Activated naive CD8-positive, alpha-beta T cell treated with anti-CD3 and anti-CD28 coated beads, Interleukin-2, amount 50 U/mL, for 24 hours (primary cell): ENCODE data around the gene CLMP.
"Not testable (repeated sequence)": the region's sequence is repeated elsewhere in the genome, so short reads cannot be mapped to it uniquely, and the experiment has no call there.

Source experiments
- ATAC-seq: fragments of 150-1000 bp; cut with Tn5 transposase; one replicate; pipeline ENCODE4 v1.10.0; 2021
- DNase-seq: peaks from one replicate; pipeline ENCODE4 v3.0.0; 2021
- H3K27ac Mint-ChIP-seq: one replicate; pipeline ENCODE4 v1.8.0; 2021; ENCODE audit warnings: mild to moderate bottlenecking, mixed read lengths
- H3K27me3 Mint-ChIP-seq: one replicate; pipeline ENCODE4 v1.8.0; 2021; ENCODE audit warnings: mixed read lengths
- H3K36me3 Mint-ChIP-seq: one replicate; pipeline ENCODE4 v1.8.0; 2021; ENCODE audit warnings: low read depth, mixed read lengths
- H3K4me1 Mint-ChIP-seq: one replicate; pipeline ENCODE4 v1.8.0; 2021; ENCODE audit warnings: mixed read lengths
- H3K4me3 Mint-ChIP-seq: one replicate; pipeline ENCODE4 v1.8.0; 2021; ENCODE audit warnings: mild to moderate bottlenecking, moderate library complexity, mixed read lengths
- H3K9me3 Mint-ChIP-seq: one replicate; pipeline ENCODE4 v1.8.0; 2021; ENCODE audit warnings: mixed read lengths

CLMP gene

DNA sequence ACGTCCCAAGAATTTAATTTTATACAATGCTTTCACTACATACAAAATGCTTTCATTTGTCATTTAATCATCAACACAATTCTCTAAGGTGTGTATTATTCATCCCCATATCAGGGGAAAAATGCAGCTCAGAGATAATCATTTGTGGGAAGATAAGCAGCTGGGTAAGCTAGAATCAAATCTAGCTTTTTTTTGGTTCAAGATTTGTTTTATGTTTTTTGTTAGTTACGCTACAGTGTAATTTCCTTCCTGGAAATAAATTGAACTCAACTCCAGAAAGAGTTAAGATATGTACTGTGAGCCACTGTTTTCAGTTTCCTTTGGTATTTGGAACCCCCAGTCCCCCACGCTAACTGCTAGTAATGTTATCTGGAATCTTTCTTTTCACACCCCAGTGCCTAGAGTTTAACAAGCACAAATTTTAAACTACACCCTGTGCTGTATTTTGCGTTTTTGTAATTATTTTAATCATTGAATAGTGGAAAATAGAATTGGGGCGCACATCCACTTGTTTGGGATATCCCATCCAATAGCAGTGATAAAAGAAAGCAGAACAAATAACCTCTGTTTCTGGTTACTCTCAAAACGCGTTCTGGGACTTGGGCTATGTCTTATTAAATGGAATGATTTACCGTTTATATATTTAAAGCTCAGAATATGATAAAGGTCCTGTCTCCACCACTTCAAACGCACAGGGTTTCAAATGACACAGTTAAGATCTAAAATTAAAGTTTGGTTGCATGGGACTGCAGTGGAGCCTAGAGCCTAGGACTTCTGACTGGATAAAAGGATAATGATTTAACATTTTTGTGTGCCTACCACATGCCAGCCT lies 131.0 kb downstream of the CLMP start:
- Mint-ChIP-seq H3K27me3 (peaks cover 7% of the 10 kb centered on the region), H3K4me3 (peak overlapping the region; percentile 97), H3K27ac (peak overlapping the region; percentile 100), H3K4me1 (peaks cover 59% of the 10 kb centered on the region), H3K9me3 (no peaks in the 10 kb centered on the region), H3K36me3 (peaks cover 45% of the 10 kb centered on the region)
- DNase-seq = no peak
- no peak for ATAC-seq

DNA sequence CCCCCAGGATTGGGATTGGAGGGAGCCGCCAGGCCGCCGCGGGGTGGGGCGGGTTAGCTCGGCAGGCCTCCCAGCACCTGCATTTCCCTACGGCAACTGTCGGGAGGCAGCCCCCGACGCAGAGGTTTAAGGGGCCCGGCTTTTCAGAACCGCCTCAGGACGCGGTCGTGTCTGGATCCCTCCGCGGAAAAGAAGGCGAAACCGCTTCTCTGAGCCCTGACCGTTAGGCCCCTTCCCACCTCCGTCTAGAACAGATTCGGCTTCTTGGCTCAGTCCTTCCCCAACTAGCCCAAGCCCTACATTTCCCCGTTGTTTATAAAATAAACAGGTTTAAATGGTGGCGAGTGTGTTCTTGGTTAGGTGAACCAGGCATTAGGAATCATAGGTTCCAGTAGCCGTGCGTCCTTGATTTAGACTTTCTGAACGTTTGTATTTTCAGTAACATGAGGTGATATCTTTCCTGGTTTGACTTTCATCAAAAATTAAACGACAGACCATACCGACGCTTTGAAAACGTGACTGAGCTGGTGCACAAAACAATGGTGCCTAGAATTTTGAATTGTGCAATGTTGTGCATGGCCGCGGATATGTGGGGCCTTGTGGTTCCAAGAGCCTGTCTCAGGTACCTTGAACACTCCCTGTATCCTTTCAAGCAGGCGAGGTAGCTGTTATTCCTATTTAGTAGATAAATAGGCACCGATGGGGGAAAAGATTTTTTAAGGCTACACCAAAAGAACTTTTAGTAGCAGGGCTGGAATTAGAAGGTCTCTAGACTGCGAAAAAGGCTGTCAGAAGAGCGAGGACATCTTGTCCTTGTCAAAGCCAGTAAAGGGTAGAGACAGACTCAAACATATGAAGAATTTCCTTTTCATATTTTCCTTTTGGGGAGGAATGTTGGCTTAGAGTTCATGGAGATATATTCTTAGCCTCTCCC lies 131.9 kb downstream of the CLMP start:
- ATAC-seq = no peak
- H3K9me3 Mint-ChIP-seq = no peaks in the 10 kb centered on the region
- peak; percentile 40 for DNase-seq
- peak overlapping the region; percentile 100 for H3K27ac Mint-ChIP-seq
- peaks cover 54% of the 10 kb centered on the region for H3K36me3 Mint-ChIP-seq
- H3K4me3 Mint-ChIP-seq = peak overlapping the region; percentile 97
- H3K27me3 Mint-ChIP-seq = peaks cover 10% of the 10 kb centered on the region
- peaks cover 60% of the 10 kb centered on the region for H3K4me1 Mint-ChIP-seq

DNA sequence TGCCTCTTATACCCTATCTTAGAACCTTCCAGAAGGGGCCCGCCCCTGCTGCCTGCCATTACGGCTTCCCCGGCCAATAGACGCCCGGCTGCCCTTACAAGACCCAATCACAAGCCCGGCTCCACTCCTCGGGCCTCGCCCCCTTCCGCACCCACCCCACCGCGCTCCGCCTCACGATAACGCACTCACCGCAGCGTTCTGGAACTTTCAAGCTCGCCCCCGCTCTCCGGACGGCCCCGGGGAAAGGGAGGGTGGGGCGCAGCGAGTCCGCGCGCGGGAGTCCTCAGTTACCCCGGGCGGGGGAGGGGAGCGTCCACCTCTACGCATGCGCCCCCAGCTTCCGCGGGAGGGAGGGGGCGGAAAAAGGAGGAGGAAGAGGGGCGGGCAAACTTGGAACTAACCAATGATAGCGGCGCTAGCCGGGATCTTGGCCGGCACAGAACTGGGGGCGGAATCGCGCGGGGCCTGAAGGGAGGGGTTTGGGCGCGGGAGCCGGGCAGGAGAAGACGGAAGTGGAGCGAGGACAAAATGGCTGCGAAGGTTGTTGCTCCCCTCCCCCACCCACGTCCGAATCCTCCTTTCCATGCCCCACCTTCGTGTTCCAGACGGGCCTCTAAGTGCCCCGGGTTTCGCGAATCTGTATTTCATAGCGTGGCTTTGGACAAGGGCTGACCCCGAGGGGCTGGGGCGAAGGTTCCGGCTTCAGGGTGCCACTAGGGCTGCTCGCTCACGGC lies 132.7 kb downstream of the CLMP start:
- H3K27me3 Mint-ChIP-seq = peaks cover 11% of the 10 kb centered on the region
- H3K36me3 Mint-ChIP-seq = peaks cover 62% of the 10 kb centered on the region
- DNase-seq (peak; percentile 100), ATAC-seq (peak; percentile 89)
- H3K27ac Mint-ChIP-seq = peak overlapping the region; percentile 100
- peaks cover 68% of the 10 kb centered on the region for H3K4me1 Mint-ChIP-seq
- H3K4me3 Mint-ChIP-seq = peak overlapping the region; percentile 97
- H3K9me3 Mint-ChIP-seq = no peaks in the 10 kb centered on the region

DNA sequence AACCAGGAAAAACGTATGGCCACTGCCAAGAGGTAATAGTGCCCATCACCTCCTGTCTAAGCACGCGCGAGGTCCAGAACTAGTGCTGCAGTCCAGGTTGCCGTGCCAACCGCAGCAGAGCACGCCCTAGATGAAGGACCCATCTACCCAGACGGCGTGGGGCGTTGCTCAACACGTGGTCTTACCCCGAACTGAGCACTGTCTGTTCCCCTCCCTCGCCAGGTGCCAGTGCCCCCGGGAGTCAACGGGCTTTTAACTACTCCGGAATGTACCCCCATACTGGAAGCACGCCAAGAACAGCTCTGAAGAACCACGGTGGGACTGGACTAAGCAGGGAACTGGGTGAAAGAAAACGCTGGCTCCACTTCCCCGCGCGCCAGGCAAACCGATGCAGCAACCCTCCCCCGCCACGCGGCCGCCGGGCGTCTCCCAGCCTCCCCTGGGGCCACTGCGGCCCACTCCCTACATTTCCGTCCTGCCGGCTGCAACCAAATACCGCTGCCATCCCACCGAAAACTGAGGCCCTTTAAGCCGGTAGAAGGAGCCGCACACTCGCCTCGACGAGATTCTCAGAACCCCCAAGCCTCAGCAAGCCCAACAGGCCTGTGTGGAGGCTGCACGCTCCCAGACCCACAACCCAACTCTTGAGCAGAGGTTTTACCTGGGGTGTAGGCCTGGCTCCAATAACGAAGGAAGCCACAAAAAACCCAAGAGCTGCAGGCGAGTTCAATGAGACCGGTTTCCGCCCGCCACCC lies 133.5 kb downstream of the CLMP start, which contains the start of gene HSPA8:
HSPA8 (minus strand) TSS at position 734 of the 755 bp plus-strand sequence. CDS start 812 bp downstream, outside the sequence.
- peaks cover 11% of the 10 kb centered on the region for H3K27me3 Mint-ChIP-seq
- peak; percentile 67 for DNase-seq
- H3K4me1 Mint-ChIP-seq = peaks cover 76% of the 10 kb centered on the region
- H3K36me3 Mint-ChIP-seq = peaks cover 70% of the 10 kb centered on the region
- H3K27ac Mint-ChIP-seq = peak within 1 kb of the TSS; percentile 100
- ATAC-seq = peak; percentile 22
- H3K9me3 Mint-ChIP-seq = no peaks in the 10 kb centered on the region
- peak within 1 kb of the TSS; percentile 97 for H3K4me3 Mint-ChIP-seq

DNA sequence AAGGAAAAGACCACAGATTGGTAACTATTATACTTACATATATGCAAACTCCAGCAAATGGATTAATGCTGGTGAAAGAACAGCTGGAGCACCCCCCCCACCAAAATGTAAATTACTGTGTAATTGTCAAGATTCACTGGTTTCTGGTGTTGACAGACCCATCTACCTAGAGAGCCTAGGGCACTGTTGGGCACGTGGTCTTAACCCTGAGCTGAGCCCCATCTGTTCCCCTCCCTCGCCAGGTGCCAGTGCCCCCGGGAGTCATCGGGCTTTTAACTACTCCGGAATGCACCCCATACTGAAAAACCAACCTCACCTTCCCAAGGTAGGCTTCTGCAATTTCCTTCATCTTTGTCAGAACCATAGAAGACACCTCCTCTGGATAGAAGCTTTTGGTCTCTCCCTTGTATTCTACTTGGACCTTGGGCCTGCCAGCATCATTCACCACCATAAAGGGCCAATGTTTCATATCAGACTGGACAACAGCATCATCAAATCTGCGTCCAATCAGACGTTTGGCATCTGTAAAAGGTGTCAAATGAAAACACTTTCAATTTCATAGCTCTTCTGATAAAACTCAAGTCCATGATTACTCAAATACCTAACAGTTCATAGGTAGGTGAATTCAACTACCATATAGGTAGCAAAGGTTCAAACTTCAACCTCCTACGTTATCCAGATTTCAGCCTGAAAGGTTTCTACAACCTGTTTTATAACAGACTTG lies 134.6 kb downstream of the CLMP start:
- Mint-ChIP-seq H3K27me3 (peaks cover 11% of the 10 kb centered on the region), H3K27ac (peak overlapping the region; percentile 100)

DNA sequence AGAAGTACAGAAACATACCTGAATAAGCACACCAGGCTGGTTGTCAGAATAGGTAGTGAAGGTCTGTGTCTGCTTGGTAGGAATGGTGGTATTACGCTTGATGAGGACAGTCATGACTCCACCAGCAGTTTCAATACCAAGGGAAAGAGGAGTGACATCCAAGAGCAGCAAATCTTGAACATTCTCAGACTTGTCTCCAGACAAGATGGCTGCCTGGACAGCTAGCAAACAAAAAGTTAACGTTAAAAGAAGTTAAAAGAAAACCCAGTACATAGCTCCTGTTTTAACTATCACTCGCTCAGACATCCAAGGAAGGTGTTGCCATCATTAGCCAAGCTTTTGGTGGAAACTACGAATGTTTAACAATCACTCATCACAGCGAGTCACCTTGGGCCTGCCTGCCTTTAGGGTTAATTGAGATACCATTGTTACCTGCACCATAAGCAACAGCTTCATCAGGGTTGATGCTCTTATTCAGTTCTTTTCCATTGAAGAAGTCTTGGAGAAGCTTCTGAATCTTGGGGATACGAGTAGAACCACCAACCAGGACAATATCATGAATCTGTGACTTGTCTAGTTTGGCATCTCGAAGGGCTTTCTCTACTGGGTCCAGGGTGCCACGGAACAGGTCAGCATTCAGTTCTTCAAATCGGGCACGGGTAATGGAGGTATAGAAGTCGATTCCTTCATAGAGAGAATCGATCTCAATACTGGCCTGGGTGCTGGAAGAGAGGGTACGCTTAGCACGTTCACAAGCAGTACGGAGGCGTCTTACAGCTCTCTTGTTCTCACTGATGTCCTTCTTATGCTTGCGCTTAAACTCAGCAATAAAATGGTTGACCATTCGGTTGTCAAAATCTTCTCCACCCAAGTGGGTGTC lies 135.8 kb downstream of the CLMP start:
- peaks cover 79% of the 10 kb centered on the region for H3K36me3 Mint-ChIP-seq
- not testable (repeated sequence) for ATAC-seq, DNase-seq, H3K9me3 Mint-ChIP-seq
- H3K27me3 Mint-ChIP-seq = peaks cover 11% of the 10 kb centered on the region
- peak overlapping the region; percentile 97 for H3K4me3 Mint-ChIP-seq
- H3K27ac Mint-ChIP-seq = peak overlapping the region; percentile 100
- H3K4me1 Mint-ChIP-seq = peaks cover 68% of the 10 kb centered on the region

More for the DNA sequence above, 134.6 kb downstream of the CLMP start:
- peaks cover 77% of the 10 kb centered on the region for H3K4me1 Mint-ChIP-seq
- DNase-seq = no peak
- peak overlapping the region; percentile 97 for H3K4me3 Mint-ChIP-seq
- H3K36me3 Mint-ChIP-seq = peaks cover 77% of the 10 kb centered on the region
- no peak for ATAC-seq
- H3K9me3 Mint-ChIP-seq = no peaks in the 10 kb centered on the region

DNA sequence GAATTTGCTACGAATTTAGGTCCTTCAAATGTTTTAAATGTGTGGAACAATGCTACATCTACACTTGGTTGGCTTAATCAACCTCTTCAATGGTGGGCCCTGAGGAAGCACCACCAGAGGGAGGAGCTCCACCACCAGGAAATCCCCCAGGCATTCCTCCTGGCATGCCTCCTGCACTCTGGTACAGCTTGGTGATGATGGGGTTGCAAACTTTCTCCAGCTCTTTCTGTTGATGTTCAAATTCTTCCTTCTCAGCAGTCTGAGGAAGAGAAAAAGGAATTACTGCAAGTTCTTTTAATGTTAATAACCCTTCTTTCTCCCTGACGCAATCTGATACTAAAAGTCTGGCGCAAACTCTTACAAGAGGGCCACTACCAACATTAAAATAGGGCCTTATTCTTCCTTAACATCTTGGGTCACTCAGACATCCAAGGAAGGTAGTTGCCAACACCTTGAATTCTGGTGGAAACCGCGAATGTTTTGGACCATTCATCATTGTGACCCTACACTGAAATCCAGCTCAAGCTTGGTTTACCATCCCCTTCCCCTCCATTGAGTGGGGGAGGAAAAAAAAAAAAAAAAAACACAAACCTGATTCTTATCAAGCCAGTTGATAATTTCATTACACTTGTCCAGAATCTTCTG lies 137.3 kb downstream of the CLMP start:
- Mint-ChIP-seq H3K27me3 (peaks cover 11% of the 10 kb centered on the region), H3K4me1 (peaks cover 64% of the 10 kb centered on the region), H3K27ac (peak overlapping the region; percentile 100), H3K36me3 (peaks cover 75% of the 10 kb centered on the region), H3K4me3 (peak overlapping the region; percentile 97), H3K9me3 (no peaks in the 10 kb centered on the region)
- ATAC-seq = no peak
- DNase-seq = no peak

DNA sequence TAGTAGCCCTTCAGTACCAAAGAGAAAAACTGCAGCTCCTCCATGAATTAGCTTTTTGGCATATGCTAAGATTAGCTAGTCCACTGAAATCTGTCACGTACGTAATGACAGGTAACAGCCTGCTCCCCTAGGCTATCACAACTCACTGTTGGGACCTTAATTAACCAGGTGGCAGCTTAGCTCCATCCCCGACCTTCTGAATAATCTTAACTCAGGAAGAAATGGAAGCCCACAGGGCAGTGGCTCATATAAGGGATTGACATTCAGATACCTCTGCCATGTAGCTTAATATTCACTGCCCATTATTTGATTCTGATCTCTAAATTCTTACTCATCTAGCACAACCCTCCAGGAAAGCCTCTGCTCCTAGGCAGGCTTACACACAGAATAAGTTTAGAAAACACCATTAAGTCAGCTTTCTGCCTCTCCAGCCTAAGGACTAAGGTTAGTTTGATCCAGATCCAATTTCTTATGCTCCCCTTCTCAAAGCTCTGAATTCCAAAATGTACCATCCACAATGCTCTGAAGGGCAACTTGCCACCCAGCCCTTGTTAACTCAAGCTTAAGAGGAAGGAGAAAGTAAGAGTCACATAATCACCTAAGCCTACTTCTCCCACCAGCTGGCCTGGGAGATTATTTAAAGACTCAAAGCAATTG lies 138.1 kb downstream of the CLMP start:
- ATAC-seq = no peak
- Mint-ChIP-seq H3K4me1 (peaks cover 61% of the 10 kb centered on the region), H3K27ac (peak overlapping the region; percentile 100), H3K27me3 (peaks cover 8% of the 10 kb centered on the region), H3K36me3 (peaks cover 73% of the 10 kb centered on the region), H3K4me3 (peak overlapping the region; percentile 97), H3K9me3 (no peaks in the 10 kb centered on the region)
- no peak for DNase-seq

DNA sequence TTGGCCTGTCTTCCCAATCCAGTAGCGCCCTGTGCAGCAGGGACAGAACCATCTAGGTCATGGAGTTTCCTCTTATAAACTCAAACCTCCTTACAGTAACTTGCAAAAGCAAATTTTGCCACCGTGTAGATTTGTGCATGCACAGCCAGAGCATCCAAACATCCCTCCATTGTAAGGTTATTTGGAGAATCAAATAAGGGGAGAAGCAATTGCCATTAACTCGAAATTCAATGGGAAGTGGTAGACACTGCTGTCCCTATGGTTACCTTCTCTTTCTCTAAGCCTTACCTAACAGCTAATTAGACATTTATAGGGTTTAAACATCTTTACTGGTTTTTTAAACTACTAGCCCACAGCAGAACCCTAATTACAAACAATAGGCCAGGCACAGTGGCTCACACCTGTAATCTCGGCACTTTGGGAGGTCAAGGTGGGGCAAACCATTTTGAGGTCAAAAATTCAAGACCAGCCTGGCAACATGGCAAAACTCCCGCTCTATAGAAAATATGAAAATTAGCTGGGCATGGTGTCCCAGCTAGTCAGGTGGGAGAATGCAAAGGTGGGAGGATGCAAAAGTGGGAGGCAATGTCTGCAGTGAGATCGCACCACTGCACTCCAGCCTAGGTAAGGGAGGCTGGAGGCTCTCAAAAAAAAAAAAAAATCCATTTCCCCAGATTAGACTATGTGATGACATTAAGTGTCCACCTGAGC lies 139.7 kb downstream of the CLMP start:
- H3K36me3 Mint-ChIP-seq = peaks cover 57% of the 10 kb centered on the region
- ATAC-seq = no peak

DNA sequence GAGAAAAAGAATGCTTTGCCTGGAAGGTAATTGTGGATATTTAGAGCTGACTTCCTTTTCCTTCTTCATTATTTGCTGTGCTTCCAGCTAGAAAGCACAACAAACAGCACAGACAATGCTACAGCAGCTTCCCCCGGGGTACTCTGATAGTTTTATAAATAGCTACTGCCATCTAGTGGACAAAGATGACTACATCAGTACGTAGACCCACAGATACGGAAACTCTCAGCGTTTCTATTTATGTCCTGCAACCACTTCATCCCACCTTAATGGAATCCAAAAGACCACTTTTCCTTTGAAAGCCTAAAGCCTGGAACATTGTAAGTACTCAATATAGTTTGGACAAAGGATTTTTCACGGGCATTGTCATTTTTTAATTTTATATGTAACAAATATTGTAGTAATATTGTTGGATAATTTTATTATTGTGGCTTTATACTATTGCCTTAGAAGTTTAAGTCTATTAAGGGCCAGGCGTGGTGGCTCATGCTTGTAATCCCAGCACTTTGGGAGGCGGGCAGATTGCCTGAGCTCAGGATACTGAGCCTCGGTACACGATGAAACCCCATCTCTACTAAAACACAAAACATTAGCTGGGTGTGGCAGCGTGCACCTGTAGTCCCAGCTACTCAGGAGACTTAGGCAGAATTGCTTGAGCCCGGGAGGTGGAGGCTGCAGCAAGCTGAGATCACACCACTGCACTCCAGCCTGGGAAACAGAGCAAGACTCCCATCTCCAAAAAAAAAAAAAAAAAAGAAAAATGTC lies 140.6 kb downstream of the CLMP start:
- Mint-ChIP-seq H3K27me3 (peaks cover 4% of the 10 kb centered on the region), H3K4me3 (peak overlapping the region; percentile 30), H3K27ac (peak overlapping the region; percentile 100), H3K36me3 (peaks cover 48% of the 10 kb centered on the region), H3K9me3 (no peaks in the 10 kb centered on the region), H3K4me1 (peaks cover 43% of the 10 kb centered on the region)
- no peak for DNase-seq
- ATAC-seq = peak; percentile 62

More for the DNA sequence above, 139.7 kb downstream of the CLMP start:
- peaks cover 4% of the 10 kb centered on the region for H3K27me3 Mint-ChIP-seq
- H3K9me3 Mint-ChIP-seq = no peaks in the 10 kb centered on the region
- DNase-seq = no peak
- H3K4me1 Mint-ChIP-seq = peaks cover 47% of the 10 kb centered on the region
- H3K27ac Mint-ChIP-seq = peak overlapping the region; percentile 100
- H3K4me3 Mint-ChIP-seq = peak overlapping the region; percentile 97
